H9 (cell line): ENCODE results near the gene ANKRD28. TPM values are rescaled to one million over a fixed set of nuclear protein-coding genes. Genes with fewer than 3 reads are reported as not detected.
"Not testable (repeated sequence)": the region's sequence is repeated elsewhere in the genome, so short reads cannot be mapped to it uniquely, and the experiment has no call there.

Source experiments
- DNase-seq: peaks from one replicate; pipeline ENCODE4 v3.0.0-alpha.2; 2017
- H2AFZ ChIP-seq: one replicate; pipeline ENCODE4 v1.6.1; 2013; ENCODE audit warnings: mild to moderate bottlenecking, low read length, control low read depth, moderate library complexity
- H2AK5ac ChIP-seq: 2 replicates; pipeline ENCODE4 v1.6.1; 2013; ENCODE audit warnings: low read length, control low read depth, mixed read lengths; ENCODE audit not compliant: insufficient read length
- H2BK120ac ChIP-seq: one replicate; pipeline ENCODE4 v1.6.1; 2013; ENCODE audit warnings: low read depth, mild to moderate bottlenecking, low read length, control low read depth, inconsistent platforms; ENCODE audit not compliant: poor library complexity, severe bottlenecking
- H2BK12ac ChIP-seq: 2 replicates; pipeline ENCODE4 v1.6.1; 2013; ENCODE audit warnings: low read length, control low read depth, mixed read lengths, low read depth; ENCODE audit not compliant: insufficient read length
- H2BK15ac ChIP-seq: 2 replicates; pipeline ENCODE4 v1.6.1; 2013; ENCODE audit warnings: low read depth, low read length, control low read depth
- H2BK20ac ChIP-seq: one replicate; pipeline ENCODE4 v1.6.1; 2013; ENCODE audit warnings: low read depth, mild to moderate bottlenecking, low read length, control low read depth, inconsistent platforms; ENCODE audit not compliant: poor library complexity, severe bottlenecking
- H2BK5ac ChIP-seq: 2 replicates; pipeline ENCODE4 v1.6.1; 2013; ENCODE audit warnings: low read length, control low read depth, mixed read lengths; ENCODE audit not compliant: insufficient read length
- H3K14ac ChIP-seq: 2 replicates; pipeline ENCODE4 v1.6.1; 2013; ENCODE audit warnings: low read length, control low read depth; ENCODE audit not compliant: insufficient read depth
- H3K18ac ChIP-seq: 2 replicates; pipeline ENCODE4 v1.6.1; 2013; ENCODE audit warnings: low read depth, mild to moderate bottlenecking, mixed read lengths, low read length, control low read depth; ENCODE audit not compliant: insufficient read length
- H3K23ac ChIP-seq: 2 replicates; pipeline ENCODE4 v1.6.1; 2013; ENCODE audit warnings: low read length, control low read depth, mixed read lengths, low read depth; ENCODE audit not compliant: insufficient read length
- H3K23me2 ChIP-seq: 2 replicates; pipeline ENCODE4 v1.6.1; 2013; ENCODE audit warnings: low read depth, mild to moderate bottlenecking, mixed read lengths, low read length, control low read depth; ENCODE audit not compliant: insufficient read length, poor library complexity, severe bottlenecking
- H3K27ac ChIP-seq: 2 replicates; pipeline ENCODE4 v1.5.1; 2013; ENCODE audit warnings: low read length, control low read depth, mixed read lengths, low read depth; ENCODE audit not compliant: insufficient read length
- H3K27me3 ChIP-seq: 2 replicates; pipeline ENCODE4 v1.6.1; 2013; ENCODE audit warnings: low read length, control low read depth, inconsistent platforms; ENCODE audit not compliant: insufficient read depth
- H3K4ac ChIP-seq: 2 replicates; pipeline ENCODE4 v1.6.1; 2013; ENCODE audit warnings: low read depth, mild to moderate bottlenecking, control low read depth, inconsistent platforms, low read length, moderate library complexity
- H3K4me1 ChIP-seq: 2 replicates; pipeline ENCODE4 v1.6.1; 2013; ENCODE audit warnings: low read length, control low read depth, inconsistent platforms; ENCODE audit not compliant: insufficient read depth
- H3K4me2 ChIP-seq: 2 replicates; pipeline ENCODE4 v1.6.1; 2013; ENCODE audit warnings: low read length, control low read depth, mixed read lengths; ENCODE audit not compliant: insufficient read length, insufficient read depth
- H3K56ac ChIP-seq: 2 replicates; pipeline ENCODE4 v1.6.1; 2013; ENCODE audit warnings: low read depth, mild to moderate bottlenecking, mixed read lengths, low read length, control low read depth; ENCODE audit not compliant: insufficient read length
- H3K79me1 ChIP-seq: 2 replicates; pipeline ENCODE4 v1.6.1; 2013; ENCODE audit warnings: low read depth, mild to moderate bottlenecking, moderate library complexity, low read length, control low read depth, inconsistent platforms; ENCODE audit not compliant: insufficient read depth, poor library complexity, severe bottlenecking
- H3K79me2 ChIP-seq: 2 replicates; pipeline ENCODE4 v1.6.1; 2013; ENCODE audit warnings: low read length, control low read depth, inconsistent platforms; ENCODE audit not compliant: insufficient read depth
- H3K9ac ChIP-seq: 2 replicates; pipeline ENCODE4 v1.6.1; 2013; ENCODE audit warnings: low read length, control low read depth, mixed read lengths; ENCODE audit not compliant: insufficient read length; ENCODE audit errors: extremely low read depth
- H3K9me3 ChIP-seq: one replicate; pipeline ENCODE4 v1.6.1; 2013; ENCODE audit warnings: low read depth, low read length, inconsistent platforms; ENCODE audit not compliant: control insufficient read depth
- H3T11ph ChIP-seq: one replicate; pipeline ENCODE4 v1.6.1; 2013; ENCODE audit warnings: mild to moderate bottlenecking, low read length, control low read depth, inconsistent platforms
- H4K20me1 ChIP-seq: one replicate; pipeline ENCODE4 v1.6.1; 2013; ENCODE audit not compliant: control insufficient read depth, insufficient read length, insufficient read depth
- H4K5ac ChIP-seq: 2 replicates; pipeline ENCODE4 v1.6.1; 2013; ENCODE audit warnings: low read depth, mild to moderate bottlenecking, mixed read lengths, low read length, control low read depth; ENCODE audit not compliant: insufficient read length
- H4K8ac ChIP-seq: replicated peaks from 2 replicates; pipeline ENCODE4 v1.6.1; 2013; ENCODE audit warnings: low read length, control low read depth, mixed read lengths, low read depth; ENCODE audit not compliant: insufficient read length
- H4K91ac ChIP-seq: 2 replicates; pipeline ENCODE4 v1.6.1; 2013; ENCODE audit warnings: low read depth, mild to moderate bottlenecking, moderate library complexity, mixed read lengths, low read length, control low read depth; ENCODE audit not compliant: insufficient read length
- H3K27ac Mint-ChIP-seq, 3 experiments: 2 replicates in 2 of 3; 3 replicates in 1 of 3; pipeline ENCODE4 v1.8.0; 2020 to 2021; ENCODE audit warnings: mixed read lengths in 3 of 3, mild to moderate bottlenecking in 1 of 3, moderate library complexity in 1 of 3
- H3K27me3 Mint-ChIP-seq: 2 replicates; pipeline ENCODE4 v1.8.0; 2021; ENCODE audit warnings: low read depth, mild to moderate bottlenecking, moderate library complexity, mixed read lengths
- H3K36me3 Mint-ChIP-seq, 3 experiments: 2 replicates in 2 of 3; 3 replicates in 1 of 3; pipeline ENCODE4 v1.8.0; 2020 to 2021; ENCODE audit warnings: low read depth in 3 of 3, mixed read lengths in 3 of 3; ENCODE audit not compliant: insufficient read depth in 1 of 3
- H3K4me1 Mint-ChIP-seq, 2 experiments: 2 replicates each; pipeline ENCODE4 v1.8.0; 2020; ENCODE audit warnings: mixed read lengths in 2 of 2
- H3K4me3 Mint-ChIP-seq, 2 experiments: 2 replicates in 1 of 2; 3 replicates in 1 of 2; pipeline ENCODE4 v1.8.0; 2020 to 2021; ENCODE audit warnings: mild to moderate bottlenecking in 2 of 2, mixed read lengths in 2 of 2, moderate library complexity in 1 of 2
- H3K9me3 Mint-ChIP-seq, 2 experiments: 2 replicates in 1 of 2; 3 replicates in 1 of 2; pipeline ENCODE4 v1.8.0; 2020; ENCODE audit warnings: mild to moderate bottlenecking in 2 of 2, mixed read lengths in 2 of 2, moderate library complexity in 1 of 2
- WGBS: extraction: QIAGEN DNeasy Blood & Tissue Kit; methylation state at CpG from one replicate; pipeline ENCODE4 v1.1.7; 2013; ENCODE audit warnings: missing lambda C conversion rate, low lambda C conversion rate, mixed read lengths; ENCODE audit not compliant: insufficient read length; ENCODE audit errors: extremely low coverage; 5-methylcytosine and 5-hydroxymethylcytosine counted together
- total RNA-seq: library from RNA; stranded (reverse); gene quantifications from 2 replicates; pipeline ENCODE4 v1.2.1, GENCODE V29; 2021

Gene ANKRD28
- total RNA-seq, 1 experiment from 2014 or later = 59.0 TPM

DNA sequence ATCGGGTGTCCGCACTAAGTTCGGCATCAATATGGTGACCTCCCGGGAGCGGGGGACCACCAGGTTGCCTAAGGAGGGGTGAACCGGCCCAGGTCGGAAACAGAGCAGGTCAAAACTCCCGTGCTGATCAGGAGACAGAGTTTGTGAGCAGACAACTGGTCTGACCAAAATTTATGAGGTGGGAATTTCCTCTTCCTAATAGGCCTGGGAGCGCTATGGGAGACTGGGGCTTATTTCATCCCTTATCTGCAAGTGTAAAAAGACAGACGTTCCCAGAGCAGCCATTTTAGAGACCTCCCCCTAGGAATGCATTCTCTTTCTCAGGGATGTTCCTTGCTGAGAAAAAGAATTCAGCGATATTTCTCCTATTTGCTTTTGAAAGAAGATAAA lies 59.2 kb downstream of the ANKRD28 start:
- not testable (repeated sequence) for H3K9me3 ChIP-seq, H4K8ac ChIP-seq, H4K20me1 ChIP-seq, H3K9ac ChIP-seq, H3K79me2 ChIP-seq, H4K91ac ChIP-seq, H2BK12ac ChIP-seq, H2BK15ac ChIP-seq, H3K56ac ChIP-seq, H2AK5ac ChIP-seq, H2BK5ac ChIP-seq, H3K4me3 Mint-ChIP-seq, H2BK120ac ChIP-seq, H3K4me1 ChIP-seq, H3K27me3 Mint-ChIP-seq, H3K23ac ChIP-seq, H3K79me1 ChIP-seq, H4K5ac ChIP-seq, H2AFZ ChIP-seq, H3K27ac ChIP-seq, H3K4me1 Mint-ChIP-seq, H3K4me2 ChIP-seq, H3T11ph ChIP-seq, H3K27me3 ChIP-seq, H3K18ac ChIP-seq, H3K14ac ChIP-seq, H3K23me2 ChIP-seq, DNase-seq, H2BK20ac ChIP-seq, H3K27ac Mint-ChIP-seq, H3K4ac ChIP-seq
- no CpG with 5 or more reads among the region's 11 CpGs for WGBS
- Mint-ChIP-seq H3K36me3 (peaks cover 53 to 64% (median 61%) of the 10 kb centered on the region in 3 experiments), H3K9me3 (peaks cover 45 to 50% of the 10 kb centered on the region in 2 experiments)
